ENCODE data around the gene HSD17B3.
"Not testable (repeated sequence)": the region's sequence is repeated elsewhere in the genome, so short reads cannot be mapped to it uniquely, and the experiment has no call there.

HSD17B3 gene

DNA sequence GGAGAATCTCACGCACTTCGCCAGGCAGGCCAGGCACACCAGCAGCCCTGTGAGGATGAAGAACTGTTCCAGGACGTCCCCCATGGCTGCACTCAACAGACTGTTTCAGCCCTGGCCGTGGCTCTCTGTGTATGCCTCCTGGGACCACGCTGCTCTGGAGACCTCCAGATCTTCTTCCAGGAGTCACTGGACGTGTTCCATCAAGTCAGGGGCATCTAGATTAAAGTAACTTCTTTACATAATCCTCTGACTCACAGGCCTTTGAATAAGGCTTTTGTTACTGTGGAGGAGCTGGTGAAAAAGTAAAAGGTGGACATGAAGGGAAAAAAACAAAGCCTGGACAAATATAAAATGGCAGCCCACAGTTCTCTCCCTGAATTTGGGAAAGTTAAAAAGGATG lies at the start of gene HSD17B3:
TSS of gene HSD17B3 (minus strand) at position 156 of the 400 bp plus-strand sequence. CDS start at position 84, 72 bp downstream.
- FAIRE-seq = no peak

DNA sequence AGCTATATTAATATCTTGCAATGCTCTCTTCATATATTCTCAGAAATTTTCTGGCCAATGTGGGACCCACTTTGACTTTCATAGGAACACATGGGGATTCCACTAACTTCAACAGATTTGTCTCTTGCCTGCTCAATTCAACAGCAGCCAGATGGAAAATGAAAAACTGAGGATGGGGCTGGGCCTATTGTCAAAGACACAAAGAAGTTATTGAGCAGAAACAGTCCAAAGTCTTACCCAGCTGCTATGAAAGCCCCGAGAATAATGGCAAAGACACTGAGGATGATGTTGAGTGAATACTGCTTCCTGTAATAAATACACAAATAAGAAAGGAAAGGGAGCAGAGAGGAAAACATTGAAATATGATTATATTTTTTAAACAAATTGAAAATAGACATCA lies 48.9 kb upstream of the HSD17B3 start:
- no peak for FAIRE-seq

DNA sequence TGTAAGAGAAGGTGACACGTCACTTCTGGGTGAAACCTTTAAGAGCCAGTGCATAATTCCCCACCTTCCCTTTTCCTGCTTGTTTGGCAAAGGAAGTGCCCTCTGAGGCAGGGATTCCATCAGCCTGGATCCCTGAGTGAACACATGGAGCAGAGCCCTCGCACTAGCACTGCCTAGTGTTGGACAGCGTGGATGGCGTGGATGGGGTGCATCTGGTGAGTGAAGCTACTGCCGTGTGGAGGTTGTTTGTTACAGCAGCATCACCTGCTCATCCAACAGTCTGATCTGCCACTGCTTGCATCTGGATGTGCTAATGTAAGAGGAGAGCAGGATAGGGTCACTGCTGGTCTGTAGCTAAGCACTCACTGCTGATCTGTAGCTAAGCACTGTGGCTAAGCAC lies 46.3 kb upstream of the HSD17B3 start:
- no peak for FAIRE-seq

DNA sequence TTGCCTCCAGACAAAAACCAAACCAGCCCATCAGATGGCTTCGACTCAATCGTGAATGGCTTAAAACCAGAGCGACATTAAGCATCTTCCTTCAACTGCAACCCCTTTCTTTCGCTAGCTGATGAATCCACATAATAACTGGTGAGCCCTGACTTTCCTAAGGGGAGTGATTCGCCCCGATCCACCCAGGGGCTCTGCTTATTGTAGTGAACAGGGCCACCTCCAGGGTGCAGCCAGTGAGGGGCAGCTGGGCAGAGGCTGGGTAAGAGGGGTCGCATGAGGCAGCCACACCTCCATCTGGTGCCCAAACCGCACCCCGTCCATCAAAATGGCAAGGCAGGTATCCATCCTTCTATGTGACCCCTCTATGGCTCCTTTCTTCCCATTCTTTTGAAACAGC lies 43.6 kb upstream of the HSD17B3 start:
- FAIRE-seq = no peak

DNA sequence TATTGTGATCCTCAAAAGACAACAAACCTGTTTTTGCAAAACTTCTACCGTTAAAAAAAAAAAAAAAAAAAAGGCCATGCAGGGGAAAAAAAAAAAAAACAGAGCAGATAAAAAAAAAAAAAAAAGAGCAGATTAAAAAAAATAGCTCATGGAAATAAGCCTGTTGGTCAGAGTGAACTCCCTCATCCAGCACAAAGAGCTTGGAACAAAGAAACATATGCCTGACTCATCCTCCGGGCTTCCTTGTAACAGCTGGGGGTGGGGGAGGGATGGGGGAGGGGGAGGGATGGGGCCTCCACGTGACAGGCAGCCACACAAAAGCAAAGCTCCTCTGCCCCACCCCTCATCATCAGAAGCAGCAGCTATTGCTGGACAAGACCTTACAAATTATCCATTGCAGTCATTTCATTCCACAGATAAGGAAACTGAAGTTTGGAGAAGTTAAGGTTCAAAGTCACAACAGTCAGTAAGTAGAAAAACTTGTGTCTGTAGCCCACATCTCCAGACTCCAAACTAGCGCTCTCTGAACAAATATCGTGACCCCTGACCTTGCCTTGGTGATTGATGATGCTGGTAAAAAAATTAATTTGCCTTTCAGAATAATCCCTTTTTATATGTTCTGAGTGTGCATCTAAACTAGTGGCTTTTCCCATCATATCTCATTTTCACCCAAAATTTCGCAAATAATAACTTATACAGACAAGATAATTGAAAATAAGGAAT lies 42.6 kb upstream of the HSD17B3 start:
- peak; percentile 24 for FAIRE-seq

DNA sequence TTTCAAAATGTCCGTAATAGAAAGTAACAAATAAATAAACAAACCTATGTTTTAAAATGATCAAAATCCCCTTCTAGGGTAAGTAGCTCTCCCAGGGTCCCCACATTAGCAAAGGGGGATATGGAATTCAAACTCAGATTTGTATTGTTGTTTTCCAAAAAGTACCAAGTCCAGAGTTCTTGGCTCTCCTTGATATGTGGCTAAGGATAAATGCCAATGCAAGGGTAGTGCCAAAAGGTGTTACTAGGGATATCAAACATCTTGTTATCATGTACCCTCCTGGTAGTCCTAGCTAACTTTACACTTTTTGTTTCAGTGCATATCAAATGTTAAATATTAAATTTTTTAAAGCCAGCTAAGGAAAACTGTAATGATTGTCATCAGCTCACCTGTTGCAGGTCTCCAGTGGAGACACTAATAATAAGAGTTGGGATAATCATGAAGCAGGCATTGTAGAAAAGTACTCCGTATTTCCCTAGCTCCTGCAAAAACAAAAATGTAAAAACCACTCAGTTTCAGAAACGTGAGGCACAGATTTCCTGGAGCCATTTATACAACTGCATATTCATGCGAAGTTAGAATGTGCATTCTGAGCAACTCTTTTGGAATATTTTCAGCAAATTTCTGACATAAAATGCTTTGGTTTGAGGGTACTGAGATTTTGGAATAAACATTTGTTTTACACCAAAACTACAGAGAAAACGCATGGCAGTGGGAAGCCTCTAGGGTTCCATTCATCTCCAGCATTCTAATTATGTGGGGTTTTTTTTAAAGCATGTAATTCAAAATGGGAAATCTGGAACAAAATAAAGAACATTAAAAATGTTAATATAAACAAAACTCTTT lies 41.8 kb upstream of the HSD17B3 start:
- no peak for FAIRE-seq

DNA sequence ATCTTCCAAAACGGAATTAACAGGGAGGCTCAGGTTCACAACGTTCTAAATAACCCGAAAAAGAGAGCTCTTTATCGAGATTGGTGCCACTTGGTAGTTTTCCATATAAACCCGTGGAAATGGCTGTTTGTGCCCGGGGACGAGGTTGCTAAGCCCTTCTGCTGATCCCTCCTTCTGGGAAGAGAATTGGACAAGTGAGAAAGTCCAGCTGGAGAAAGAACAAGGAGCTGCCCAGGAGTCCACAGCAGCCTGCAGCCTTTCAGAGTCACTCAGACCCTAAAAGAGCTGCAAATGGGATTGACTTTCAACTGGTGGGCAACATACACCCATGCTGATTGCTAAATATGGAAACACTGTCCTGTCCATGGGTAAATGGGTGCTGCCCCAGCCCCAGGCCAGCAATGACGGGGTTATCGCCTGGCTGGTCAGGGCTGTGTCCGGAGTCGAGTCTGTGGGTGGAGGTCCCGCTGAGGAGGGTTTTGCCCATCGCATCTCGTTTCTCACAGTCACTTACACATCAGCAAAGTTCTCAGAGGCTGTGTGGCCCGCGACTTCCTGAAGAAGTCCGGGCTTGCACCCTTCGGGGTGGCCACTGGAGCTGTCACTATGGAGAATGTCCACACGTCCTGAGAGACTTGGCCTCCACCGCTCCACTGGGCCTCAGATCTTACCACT lies 40.7 kb upstream of the HSD17B3 start:
- no peak for FAIRE-seq

DNA sequence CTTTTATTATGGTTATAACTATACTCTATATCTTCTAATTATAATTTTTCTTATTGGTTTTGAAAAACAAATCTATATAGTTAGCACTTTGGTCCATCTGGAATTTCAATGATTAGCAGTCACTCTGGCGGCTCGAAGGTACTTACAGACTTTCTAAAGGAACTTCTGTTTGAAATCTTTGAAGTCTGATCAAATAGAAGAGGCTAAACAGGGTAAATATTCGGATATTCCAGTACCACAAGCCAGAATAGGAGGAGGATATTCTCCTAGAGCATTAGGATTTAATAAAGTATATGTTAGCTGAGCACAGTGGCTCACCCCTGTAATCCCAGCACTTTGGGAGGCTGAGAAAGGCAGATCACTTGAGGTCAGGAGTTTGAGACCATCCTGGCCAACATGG lies 38.7 kb upstream of the HSD17B3 start:
- no peak for FAIRE-seq

DNA sequence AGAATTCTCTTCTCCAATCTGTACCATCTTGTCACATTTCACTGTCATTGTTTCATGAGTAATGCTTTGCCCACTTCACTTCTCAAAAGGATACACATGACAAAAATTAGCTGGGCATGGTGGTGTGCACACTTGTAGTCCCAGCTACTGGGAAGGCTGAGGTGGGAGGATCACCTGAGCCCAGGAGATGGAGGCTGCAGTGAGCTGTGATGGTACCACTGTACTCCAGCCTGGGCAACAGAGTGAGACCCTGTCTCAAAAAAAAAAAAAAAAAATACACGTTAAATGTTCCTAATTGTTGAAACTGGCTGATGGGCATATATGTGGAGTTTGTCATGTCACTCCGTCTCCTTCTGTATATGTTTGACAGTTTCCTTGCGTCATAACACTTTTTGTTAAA lies 36.3 kb upstream of the HSD17B3 start:
- no peak for FAIRE-seq

DNA sequence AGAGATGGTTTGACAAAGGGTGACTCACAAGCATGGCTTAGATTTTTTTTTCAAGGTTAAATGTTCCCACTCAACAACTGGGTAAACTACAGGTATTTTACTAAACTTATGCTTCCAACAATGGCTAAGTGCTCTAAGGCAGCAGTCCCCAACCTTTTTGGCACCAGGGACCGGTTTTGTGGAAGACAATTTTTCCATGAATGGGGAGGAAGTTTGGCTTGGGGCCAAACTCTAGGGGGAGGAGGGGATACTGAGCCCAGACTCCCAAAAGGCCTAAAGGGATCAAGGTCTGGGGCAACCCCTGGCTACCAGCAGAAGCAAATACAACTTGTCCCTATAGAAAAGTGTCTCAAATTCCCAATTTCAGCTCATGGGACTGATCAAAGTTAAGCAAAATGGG lies 32.0 kb upstream of the HSD17B3 start:
- no peak for FAIRE-seq

DNA sequence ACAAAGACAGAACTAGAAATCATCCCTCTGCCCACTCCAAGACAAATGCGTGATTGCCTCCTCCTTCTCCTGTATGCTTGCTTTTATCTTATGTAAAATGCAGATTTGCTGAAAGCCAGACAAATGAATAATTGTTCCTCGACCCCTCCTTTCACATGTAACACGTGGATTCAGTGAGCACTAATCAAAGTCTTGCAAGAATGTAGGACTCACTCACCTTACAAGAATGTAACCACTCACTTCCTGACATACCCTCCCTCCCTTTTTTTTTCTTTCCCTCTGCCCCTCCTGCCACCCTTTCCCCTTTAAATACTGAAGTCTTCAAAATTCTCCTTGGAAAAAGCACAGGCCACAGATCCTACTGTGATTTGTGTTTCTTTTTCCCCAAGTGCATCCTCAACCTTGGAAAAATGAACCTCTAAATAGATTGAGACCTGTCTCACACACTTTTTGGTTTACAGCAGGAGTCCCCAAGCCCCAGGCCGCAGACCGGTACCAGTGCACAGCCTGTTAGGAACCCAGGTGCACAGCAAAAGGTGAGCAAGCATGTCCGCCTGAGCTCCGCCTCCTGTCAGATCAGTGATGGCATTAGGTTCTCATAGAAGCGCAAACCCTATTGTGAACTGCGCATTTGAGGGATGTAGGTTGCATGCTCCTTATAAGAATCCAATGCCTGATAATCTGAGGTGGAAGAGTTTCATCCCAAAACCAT lies 29.4 kb upstream of the HSD17B3 start:
- no peak for FAIRE-seq

DNA sequence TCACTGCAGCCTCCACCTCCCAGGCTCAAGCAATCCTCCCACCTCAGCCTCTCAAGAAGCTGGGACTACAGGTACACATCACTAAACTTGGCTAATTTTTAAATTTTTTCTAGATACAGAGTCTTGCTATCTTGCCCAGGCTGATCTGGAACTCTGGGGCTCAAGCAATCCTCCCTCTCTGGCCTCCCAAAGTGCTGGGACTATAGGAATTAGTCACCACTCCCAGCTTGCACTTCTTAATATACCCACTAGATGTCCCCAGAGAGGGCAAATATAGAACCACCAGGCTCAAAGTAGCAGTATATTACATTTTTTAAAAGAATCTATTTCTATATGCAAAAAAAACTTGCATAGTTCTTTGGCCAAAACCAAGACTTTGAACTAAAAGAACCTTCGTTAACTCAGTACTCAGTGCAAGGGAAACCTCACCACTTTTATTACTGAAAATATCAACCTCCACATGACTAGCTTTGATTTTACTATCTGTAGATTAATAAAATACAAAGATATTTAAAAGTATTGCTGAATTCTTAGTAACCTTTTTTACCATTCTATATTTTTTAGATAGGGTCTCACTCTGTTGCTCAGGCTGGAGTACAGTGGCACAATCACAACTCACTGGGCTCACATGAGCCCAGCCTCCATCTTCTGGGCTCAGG lies 25.8 kb upstream of the HSD17B3 start:
- peak; percentile 53 for FAIRE-seq

DNA sequence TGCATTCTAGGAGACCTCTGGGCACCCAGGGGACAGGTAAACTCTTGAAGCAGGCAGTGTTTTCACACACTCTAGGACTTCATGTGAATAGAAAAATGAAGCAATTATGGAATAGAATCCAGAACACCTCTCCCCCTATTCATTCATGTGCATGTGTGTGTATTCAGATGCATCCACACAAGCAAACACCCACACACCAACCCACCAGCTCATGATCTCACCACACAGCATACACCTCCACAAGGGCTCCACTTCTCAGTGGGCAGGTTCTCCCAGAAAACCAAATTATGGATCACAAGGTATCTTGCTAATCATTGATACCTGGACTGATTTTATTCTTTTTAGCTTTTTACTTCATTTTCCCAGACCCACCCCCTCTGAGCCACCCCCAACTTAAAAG lies 21.2 kb upstream of the HSD17B3 start:
- FAIRE-seq = no peak

DNA sequence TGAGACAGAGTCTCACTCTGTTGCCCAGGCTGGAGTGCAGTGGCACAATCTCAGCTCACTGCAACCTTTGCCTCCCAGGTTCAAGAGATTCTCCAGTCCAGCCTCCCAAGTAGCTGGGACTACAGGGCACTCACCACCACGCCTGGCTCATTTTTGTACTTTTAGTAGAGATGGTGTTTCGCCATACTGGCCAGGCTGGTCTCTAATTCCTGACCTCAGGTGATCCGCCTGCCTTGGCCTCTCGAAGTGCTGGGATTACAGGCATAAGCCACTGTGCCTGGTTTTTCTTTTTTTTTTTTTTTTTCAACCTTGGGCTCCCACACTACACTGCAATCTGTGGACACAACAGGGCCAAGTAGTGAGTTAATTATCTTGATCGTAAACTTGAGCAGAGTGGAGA lies 20.8 kb upstream of the HSD17B3 start:
- FAIRE-seq = not testable (repeated sequence)

DNA sequence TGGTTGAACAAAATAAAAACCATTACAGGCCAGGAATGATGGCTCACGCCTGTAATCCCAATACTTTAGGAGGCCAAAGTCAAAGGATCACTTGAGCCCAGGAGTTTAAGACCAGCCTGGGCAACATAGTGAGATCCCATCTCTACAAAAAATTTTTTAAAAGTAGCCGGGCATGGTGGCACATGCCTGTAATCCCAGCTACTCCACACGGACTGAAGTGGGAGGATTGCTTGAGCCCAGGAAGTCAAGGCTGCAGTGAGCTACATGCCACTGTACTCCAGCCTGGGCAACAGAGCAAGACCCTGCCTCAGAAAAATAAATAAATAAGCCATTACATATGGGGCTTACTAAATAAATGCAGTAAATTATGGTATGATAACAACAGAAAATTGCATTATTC lies 20.2 kb upstream of the HSD17B3 start:
- not testable (repeated sequence) for FAIRE-seq

DNA sequence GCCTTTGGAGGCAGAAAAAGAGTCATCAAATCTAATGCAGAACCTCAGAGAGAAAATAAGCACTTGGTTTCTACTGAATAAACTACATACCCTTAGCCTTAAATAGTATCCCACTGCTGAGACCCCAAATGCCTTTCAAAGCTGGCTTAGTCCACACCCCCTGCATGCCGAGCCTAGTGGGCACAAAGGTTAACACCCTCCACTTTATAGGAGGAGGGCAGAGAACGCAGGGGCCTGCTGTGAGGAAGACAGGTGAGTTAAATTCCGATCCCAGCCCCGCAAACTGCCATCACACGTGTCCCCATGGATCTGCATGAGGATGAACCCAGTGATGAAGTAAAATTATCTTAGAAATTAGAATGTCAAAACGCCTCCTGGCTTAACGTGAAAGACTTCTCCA lies 19.5 kb upstream of the HSD17B3 start:
- no peak for FAIRE-seq

DNA sequence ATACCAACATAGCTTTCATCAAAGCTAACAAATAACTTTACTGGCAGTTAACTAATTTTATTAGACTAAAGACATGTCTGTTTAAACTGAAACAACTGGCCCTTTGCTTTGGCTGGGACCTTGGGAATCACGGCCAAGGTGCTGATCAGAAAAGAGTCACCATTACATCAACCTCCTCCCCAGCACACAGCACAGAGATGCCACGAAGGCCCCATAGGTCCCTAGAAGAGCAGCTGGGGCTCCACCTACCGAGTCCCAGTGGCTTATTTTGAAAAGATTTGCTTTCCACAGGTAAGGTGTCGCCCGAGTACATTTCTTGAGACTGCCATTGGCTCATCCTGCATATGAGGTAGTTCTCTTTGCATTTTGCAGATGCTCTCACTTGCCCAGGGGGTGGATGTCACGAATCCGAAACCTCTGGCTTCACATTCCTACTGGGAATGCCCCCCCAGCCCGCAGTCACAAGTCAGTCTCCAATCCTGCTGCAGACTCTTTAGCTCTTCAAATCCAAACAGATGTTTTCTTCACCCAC lies 18.8 kb upstream of the HSD17B3 start:
- FAIRE-seq = no peak

DNA sequence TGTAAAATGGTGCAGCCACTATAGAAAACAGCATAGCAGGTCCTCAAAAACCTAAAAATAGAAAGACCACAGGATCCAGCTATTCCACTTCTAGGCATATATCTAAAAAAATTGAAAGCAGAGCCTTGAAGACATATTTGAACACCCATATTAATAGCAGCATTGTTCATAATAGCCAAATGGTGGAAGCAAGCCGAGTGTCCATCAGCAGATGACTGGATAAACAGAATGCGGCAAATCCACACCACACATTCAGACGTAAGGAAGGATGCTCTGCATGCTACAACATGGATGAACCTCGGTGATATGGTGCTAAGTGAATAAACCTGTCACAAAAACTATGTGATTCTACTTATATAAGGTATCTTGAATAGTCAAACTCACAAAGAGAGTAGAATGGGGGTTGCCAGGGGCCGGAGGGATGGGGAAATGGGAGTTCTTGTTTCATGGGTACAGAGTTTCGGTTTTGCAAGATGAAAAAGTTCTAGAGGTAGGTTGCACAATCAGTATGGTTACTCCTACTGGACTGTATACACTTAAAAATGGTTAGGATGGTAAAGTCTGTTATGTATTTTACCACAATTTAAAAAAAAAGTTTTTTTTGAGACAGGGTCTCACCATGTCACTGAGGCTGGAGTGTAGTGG lies 17.1 kb upstream of the HSD17B3 start:
- FAIRE-seq = no peak

DNA sequence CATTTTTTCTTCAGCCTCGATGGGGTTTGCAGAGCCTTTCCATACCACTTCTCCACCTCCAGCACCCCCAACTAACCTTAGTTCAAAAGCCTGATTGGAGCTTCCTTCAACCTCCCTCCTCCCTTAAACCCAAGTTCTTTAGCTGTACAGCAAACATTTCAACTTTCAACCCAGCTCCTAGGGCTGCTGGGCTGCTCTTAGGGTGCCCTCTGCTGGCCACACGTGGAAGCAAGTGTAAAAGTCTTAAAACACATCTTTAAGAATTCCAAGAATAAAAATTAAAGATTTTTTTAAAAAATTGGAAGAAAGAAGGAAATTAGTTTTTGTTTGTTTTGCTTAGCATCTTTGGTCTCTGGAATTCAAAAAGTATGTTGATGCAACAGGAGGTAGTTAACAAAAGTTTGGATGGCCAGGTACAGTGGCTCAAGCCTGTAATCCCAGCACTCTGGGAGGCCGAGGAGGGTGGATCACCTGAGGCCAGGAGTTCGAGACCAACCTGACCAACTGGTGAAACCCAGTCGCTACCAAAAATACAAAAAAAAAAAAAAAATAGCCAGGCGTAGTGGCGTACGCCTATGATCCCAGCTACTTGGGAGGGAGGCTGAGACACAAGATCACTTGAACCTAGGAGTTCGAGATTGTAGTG lies 15.5 kb upstream of the HSD17B3 start:
- FAIRE-seq = peak; percentile 36

DNA sequence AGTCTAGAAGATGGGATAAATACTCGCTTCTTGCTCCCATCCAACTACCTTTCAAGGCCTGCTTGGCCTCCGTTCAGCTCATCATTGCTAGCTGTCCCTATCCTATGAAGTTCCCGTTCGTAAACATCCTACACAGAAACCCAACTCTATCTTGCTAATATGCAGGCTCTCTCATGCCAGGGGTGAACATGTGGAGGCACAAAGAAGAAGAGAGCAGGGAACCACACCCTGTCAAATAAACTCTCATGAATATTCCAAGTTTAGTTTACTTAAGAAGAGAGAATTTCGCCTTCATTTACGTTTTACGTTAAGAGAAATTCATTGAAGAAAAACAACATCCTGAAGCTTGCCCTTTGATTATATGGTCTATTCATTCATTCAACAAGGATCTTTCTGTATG lies 7.9 kb upstream of the HSD17B3 start:
- FAIRE-seq = no peak

DNA sequence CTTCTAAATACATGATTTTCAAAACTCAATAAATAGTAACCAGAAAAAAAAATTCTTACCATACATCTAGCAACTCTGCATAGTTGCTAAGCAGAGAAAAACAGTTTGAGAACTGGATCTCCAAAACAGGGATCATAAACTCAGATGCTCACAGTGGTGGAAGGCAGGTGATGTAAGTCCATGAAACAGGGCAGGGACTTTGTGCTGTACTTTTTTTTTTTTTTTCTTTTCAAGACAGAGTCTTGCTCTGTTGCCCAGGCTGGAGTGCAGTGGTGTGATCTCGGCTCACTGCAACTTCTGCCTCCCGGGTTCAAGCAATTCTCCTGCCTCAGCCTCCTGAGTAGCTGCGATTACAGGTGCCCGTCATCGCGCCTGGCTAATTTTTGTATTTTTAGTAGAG lies 5.0 kb upstream of the HSD17B3 start:
- not testable (repeated sequence) for FAIRE-seq
